Subcutaneous adipose tissue (tissue), 4 donors: ENCODE measurements around the gene TMEM184A. TPM values are rescaled to one million over a fixed set of nuclear protein-coding genes. Genes with fewer than 3 reads are reported as not detected.

ENCODE experiments used
- total RNA-seq, 4 donors: library from RNA; depleted of rRNA; stranded (reverse); fragments of >200 nt; gene quantifications; one replicate each; pipeline ENCODE4 v1.1.0, GENCODE V29; 2016
- TF ChIP-seq, protein P1 (sequence below): fragments of 450-650 bp; IDR thresholded peaks from one replicate; pipeline ENCODE4 v1.5.1; 2016; ENCODE audit warnings: low read depth, mild to moderate bottlenecking, control low read depth, antibody characterized with exemption, moderate library complexity

TMEM184A gene
- total RNA-seq, 4 donors from 2014 or later = under 0.01 to 0.17 TPM; not detected in 2

DNA sequence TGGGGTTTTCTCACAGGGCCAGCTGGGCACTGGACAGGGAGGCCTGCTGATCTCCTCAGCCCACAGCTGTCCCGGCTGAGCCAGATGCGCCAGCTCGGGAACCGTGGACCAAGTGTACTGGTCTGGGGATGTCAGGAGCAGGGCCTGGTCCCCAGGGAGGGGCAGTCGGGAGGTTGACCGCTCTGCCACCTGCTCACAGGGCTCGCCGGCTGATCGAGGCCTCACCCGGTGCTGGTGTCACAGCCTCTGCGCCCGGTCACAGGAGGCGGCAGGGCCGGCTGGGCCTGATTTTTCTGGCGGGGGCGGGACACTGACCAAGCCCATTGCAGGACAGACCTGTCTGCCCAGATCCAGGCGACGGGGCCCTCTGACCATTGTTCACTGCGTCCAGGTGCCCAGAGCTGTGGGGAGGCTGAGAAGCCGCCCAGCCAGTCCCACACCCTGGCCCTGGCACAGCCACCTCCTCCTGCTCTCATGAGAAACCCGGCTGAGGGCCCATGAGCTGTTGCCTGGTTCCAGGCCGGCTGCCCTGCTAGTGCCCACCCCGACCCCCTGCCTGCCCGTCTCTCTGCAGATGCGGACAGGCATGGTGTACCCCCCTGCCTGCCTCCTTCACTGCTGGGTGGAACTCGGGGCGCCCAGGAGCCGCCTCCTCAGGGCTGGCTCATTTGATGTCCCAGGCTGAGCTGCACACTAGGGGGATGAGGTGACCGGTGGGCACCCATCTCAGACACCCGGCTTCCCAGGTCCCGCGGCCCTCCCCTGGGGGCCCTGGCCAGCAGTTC lies 3.0 kb upstream of the TMEM184A start:
- TF ChIP-seq, protein P1, sequence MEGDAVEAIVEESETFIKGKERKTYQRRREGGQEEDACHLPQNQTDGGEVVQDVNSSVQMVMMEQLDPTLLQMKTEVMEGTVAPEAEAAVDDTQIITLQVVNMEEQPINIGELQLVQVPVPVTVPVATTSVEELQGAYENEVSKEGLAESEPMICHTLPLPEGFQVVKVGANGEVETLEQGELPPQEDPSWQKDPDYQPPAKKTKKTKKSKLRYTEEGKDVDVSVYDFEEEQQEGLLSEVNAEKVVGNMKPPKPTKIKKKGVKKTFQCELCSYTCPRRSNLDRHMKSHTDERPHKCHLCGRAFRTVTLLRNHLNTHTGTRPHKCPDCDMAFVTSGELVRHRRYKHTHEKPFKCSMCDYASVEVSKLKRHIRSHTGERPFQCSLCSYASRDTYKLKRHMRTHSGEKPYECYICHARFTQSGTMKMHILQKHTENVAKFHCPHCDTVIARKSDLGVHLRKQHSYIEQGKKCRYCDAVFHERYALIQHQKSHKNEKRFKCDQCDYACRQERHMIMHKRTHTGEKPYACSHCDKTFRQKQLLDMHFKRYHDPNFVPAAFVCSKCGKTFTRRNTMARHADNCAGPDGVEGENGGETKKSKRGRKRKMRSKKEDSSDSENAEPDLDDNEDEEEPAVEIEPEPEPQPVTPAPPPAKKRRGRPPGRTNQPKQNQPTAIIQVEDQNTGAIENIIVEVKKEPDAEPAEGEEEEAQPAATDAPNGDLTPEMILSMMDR = no peak

DNA sequence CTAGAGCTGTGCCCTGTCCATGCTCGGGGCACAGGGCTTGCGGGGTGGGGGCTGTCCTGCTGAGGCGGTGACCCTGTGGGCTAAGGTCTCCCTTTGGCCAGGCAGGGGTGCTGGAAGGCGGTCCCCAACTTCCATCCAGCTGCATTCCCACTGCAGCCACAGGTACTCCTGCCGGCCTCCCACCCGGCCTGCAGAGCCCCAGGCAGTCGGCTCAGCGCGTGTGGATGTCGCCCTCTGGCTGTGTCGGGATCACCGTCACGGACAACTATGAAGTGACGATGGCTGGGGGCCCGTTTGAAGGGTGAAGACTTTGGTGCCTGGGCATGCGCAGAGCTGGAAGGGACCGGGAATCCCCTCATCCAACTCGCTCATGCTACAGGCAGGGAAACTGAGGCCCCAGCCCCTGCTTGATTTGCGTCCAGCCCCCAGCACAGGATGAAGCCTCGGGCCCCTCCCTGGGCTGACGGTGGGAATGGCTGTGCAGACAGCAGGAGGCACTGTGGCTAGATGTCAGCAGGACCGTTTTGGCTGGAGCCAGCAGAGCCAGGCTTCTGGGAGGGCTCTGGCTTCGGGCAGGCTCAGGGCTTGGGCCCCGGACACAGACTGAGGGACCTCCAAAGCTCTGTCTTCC lies 2.3 kb upstream of the TMEM184A start:
- TF ChIP-seq, protein P1 = no peak

DNA sequence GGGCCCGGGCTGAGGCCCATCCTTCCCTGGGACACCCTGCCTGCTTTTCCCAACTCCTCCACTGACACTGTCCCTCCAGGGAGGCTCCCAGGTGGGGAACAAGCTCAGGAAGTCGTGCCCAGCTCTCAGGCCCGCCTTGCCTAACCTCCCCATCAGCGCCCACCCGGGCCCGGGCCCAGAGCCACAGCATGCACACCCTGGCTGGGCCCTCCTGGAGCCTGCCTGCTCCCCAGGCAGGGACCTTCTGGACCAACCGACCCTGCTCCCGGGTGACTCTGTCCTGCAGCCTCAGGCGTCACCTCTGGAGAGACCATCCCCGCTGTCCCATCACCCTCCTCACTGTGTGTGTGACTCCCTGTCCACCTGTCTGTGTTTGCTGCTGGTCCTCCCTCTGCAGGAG lies 1.8 kb upstream of the TMEM184A start:
- TF ChIP-seq, protein P1 = no peak

DNA sequence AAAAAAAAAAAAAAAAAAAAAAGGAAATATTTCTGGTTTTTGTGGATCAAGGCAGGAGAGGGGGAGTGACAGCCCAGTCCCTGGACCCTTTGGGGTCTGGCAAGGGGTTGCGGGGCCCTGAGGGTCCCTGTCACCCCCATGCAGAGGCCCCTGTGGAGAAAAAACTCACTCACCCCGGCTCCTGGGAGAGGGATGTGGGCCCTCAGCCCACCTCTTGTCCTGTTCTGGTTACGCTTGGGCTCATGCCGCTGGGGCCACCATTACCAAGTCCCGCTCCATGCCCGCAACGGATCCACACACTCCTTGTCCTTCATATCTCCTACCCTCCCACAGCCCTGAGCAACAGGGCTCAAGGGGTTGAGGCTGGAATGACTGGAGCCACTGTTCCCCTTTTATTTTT lies 1.0 kb upstream of the TMEM184A start:
- TF ChIP-seq, protein P1 = no peak

DNA sequence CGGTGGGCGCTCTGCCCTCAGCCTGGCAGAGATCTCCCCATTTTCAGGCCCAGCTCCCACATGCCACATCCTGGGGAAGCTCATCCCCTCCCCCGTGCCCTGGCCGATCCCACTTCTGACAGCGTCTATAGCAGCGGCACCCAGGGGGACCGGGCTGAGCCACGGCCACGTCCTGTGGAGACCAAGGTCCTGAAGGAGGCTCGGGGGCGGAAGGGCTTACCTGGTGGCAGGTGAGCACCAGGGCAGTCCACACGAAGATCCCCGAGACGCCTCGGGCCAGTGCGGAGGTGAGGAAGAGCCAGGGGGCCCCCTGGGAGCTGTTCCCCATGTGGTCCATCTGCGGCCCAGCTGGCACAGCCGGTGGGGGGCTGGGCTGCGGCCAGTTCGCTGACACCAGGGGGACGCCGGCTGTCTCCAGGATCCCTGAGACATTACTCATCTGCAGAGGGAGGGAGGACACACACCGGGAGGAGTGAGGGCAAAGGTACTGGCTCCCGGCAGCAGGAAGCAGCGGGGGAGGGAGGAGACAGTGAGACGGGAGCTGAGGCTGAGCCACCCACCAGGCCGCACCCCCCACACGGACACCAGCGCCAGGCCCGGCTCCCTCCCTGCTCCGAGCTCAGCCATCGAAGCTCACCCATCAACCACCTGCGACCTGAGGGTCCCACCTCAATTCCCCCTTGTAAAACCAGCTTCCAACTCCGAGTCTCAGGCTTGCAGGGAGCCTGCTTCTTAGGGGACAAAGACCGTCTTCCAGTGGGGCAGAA lies 776 bp downstream of the TMEM184A start:
- TF ChIP-seq, protein P1 = no peak

DNA sequence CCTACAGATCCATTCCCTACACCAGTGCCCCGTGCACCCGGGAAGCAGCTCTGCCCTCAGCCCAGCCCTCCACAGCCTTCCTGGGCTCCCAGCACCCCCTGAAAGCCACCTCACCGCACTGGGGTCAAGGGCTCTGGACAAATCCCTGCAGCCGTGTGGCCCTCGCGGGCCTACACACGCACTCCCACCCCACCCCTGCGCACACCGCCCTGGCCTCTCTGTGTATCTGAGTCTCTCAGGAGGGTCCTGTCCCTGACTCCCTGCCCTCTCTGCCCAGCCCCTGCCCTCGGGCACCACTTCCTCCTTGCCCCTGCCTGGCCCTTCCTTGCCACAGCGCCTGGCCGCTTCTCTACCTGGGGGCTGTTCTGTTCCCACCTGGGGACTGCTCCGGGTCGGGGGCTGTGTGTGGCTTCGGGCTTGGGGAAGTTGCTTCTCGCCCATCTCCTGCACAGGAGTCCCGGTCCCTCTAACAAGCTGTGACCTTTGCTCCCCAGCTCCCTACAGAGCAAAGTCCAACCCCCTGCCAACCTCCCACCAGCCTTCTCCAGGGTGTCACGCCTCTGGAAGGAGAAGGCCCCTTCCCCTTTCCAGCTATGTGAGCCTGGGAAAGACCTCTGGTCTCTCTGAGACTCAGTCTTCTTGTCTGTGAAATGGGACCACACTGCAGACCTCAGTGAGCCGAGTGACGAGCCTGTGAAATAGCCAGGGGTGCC lies 1.5 kb downstream of the TMEM184A start:
- TF ChIP-seq, protein P1 = no peak
